ENCODE results near the gene MRPL22. TPM values are rescaled to one million over a fixed set of nuclear protein-coding genes. Genes with fewer than 3 reads are reported as not detected.
"Not testable (repeated sequence)": the region's sequence is repeated elsewhere in the genome, so short reads cannot be mapped to it uniquely, and the experiment has no call there.

The MRPL22 gene
- total RNA-seq, 3 donors from 2014 or later (not counting 1 experiment from before 2014, with no cell fraction given): 30.5 to 38.0 (median 30.9) TPM

DNA sequence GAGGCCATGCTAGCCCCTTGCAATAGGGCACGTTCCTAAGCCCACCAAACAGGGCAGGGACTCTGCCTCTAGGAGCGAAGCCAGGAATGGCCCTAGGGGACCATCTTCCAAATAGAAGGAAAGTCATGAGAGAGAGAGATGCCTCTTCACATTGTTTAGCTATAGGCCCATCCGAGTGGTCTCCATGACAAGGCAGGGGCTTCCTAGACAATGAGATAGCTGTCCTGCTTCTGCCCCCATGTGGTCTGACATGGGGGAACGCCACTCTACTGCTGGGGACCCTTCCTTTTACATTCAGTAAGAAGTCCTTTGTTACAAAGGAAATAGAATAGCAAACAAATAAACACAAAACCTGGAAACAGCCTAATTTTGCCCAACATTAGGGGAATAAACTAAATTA, 54.8 kb downstream of the MRPL22 start:
- intact Hi-C loops (cut with micrococcal nuclease): no loop called here
- no peaks in the 10 kb centered on the region for H3K36me3 ChIP-seq (ENCODE audit: control insufficient read depth, insufficient read depth, low read length)
- no peak overlapping the region for H3K4me3 Mint-ChIP-seq
- H3K27me3 Mint-ChIP-seq (ENCODE audit: low read depth in 2 of 2): peaks cover 5 to 26% of the 10 kb centered on the region in 2 donors
- TF ChIP-seq, protein P1, sequence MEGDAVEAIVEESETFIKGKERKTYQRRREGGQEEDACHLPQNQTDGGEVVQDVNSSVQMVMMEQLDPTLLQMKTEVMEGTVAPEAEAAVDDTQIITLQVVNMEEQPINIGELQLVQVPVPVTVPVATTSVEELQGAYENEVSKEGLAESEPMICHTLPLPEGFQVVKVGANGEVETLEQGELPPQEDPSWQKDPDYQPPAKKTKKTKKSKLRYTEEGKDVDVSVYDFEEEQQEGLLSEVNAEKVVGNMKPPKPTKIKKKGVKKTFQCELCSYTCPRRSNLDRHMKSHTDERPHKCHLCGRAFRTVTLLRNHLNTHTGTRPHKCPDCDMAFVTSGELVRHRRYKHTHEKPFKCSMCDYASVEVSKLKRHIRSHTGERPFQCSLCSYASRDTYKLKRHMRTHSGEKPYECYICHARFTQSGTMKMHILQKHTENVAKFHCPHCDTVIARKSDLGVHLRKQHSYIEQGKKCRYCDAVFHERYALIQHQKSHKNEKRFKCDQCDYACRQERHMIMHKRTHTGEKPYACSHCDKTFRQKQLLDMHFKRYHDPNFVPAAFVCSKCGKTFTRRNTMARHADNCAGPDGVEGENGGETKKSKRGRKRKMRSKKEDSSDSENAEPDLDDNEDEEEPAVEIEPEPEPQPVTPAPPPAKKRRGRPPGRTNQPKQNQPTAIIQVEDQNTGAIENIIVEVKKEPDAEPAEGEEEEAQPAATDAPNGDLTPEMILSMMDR (IDR thresholded peaks at IDR 0.05): no peak
- no peaks in the 10 kb centered on the region for H3K27me3 ChIP-seq (ENCODE audit: control insufficient read depth, insufficient read depth, low read length)
- 82% methylated on average over 4 of the region's 4 CpGs for WGBS (ENCODE audit: insufficient coverage)
- no peak for DNase-seq
- no peaks in the 10 kb centered on the region for H3K36me3 Mint-ChIP-seq
- H3K4me3 ChIP-seq (ENCODE audit: low read length): no peak overlapping the region
- H3K27ac Mint-ChIP-seq: no peak overlapping the region
- no peaks in the 10 kb centered on the region for H3K4me1 ChIP-seq (ENCODE audit: control insufficient read depth, insufficient read depth, low read length)
- no peak overlapping the region for H3K27ac ChIP-seq (ENCODE audit: low read length)
- no peak for ATAC-seq
- H3K4me1 Mint-ChIP-seq: no peaks in the 10 kb centered on the region
- H3K9me3 ChIP-seq (ENCODE audit: control insufficient read depth, insufficient read depth, low read length): no peaks in the 10 kb centered on the region
- no peaks in the 10 kb centered on the region for H3K9me3 Mint-ChIP-seq

DNA sequence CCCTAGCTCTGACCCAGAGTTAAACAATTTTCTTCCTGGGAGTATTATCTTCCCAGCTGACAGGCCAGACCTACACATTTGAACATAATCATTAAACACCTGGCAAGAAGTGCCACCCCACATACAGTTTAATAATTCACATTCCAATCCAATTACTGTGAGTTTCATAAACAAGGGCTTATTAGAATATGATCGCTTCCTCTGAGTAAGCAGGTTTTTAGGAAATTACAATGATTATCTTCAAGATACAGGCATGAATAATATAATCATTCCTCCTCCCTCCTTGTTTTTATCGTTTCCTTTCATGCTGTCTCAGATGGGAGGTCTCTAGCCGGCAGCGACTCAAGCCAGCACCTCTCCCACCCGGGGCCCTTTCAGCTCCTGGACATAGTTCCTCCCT, 56.9 kb downstream of the MRPL22 start:
- TF ChIP-seq, protein P1 (IDR thresholded peaks at IDR 0.05): no peak
- Mint-ChIP-seq H3K4me3 (no peak overlapping the region), H3K27me3 (ENCODE audit: low read depth in 2 of 2) (peaks cover 8 to 26% of the 10 kb centered on the region in 2 donors), H3K4me1 (no peaks in the 10 kb centered on the region), H3K9me3 (no peaks in the 10 kb centered on the region), H3K36me3 (no peaks in the 10 kb centered on the region), H3K27ac (no peak overlapping the region)
- Histone ChIP-seq H3K36me3 (ENCODE audit: control insufficient read depth, insufficient read depth, low read length) (no peaks in the 10 kb centered on the region), H3K27ac (ENCODE audit: low read length) (no peak overlapping the region), H3K4me1 (ENCODE audit: control insufficient read depth, insufficient read depth, low read length) (no peaks in the 10 kb centered on the region), H3K4me3 (ENCODE audit: low read length) (no peak overlapping the region), H3K27me3 (ENCODE audit: control insufficient read depth, insufficient read depth, low read length) (no peaks in the 10 kb centered on the region), H3K9me3 (ENCODE audit: control insufficient read depth, insufficient read depth, low read length) (no peaks in the 10 kb centered on the region)
- no peak for DNase-seq
- 23% methylated on average over 4 of the region's 5 CpGs for WGBS (ENCODE audit: insufficient coverage)
- intact Hi-C loops (cut with micrococcal nuclease): no loop called here
- no peak for ATAC-seq

DNA sequence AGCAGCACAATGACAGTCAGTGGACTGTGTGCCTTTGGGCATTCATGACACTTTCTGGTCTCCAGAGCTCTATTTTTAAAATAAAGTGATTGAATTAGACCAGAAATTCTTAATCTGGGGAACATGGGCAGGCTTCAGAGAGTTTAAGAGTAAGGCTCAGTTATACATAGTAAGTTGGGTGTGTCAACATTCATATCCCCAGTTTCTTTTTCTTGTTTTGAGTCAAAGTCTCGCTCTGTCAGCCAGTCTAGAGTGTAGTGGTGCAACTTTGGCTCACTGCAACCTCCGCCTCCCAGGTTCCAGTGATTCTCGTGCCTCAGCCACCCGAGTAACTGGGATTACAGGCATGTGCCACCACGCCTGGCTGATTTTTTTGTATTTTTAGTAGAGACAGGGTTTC, 59.0 kb downstream of the MRPL22 start:
- H3K4me1 Mint-ChIP-seq: no peaks in the 10 kb centered on the region
- Histone ChIP-seq H3K9me3 (ENCODE audit: control insufficient read depth, insufficient read depth, low read length) (no peaks in the 10 kb centered on the region), H3K27ac (ENCODE audit: low read length) (no peak overlapping the region), H3K36me3 (ENCODE audit: control insufficient read depth, insufficient read depth, low read length) (no peaks in the 10 kb centered on the region), H3K4me1 (ENCODE audit: control insufficient read depth, insufficient read depth, low read length) (no peaks in the 10 kb centered on the region), H3K27me3 (ENCODE audit: control insufficient read depth, insufficient read depth, low read length) (no peaks in the 10 kb centered on the region), H3K4me3 (ENCODE audit: low read length) (no peak overlapping the region)
- H3K4me3 Mint-ChIP-seq: no peak overlapping the region
- TF ChIP-seq, protein P1 (IDR thresholded peaks at IDR 0.05): no peak
- ATAC-seq (no peak), DNase-seq (no peak)
- no peaks in the 10 kb centered on the region for H3K9me3 Mint-ChIP-seq
- 68% methylated on average over 5 of the region's 5 CpGs for WGBS (ENCODE audit: insufficient coverage)
- peaks cover 6 to 20% of the 10 kb centered on the region in 2 donors for H3K27me3 Mint-ChIP-seq (ENCODE audit: low read depth in 2 of 2)
- intact Hi-C loops (cut with micrococcal nuclease): no loop called here
- no peaks in the 10 kb centered on the region for H3K36me3 Mint-ChIP-seq
- no peak overlapping the region for H3K27ac Mint-ChIP-seq

DNA sequence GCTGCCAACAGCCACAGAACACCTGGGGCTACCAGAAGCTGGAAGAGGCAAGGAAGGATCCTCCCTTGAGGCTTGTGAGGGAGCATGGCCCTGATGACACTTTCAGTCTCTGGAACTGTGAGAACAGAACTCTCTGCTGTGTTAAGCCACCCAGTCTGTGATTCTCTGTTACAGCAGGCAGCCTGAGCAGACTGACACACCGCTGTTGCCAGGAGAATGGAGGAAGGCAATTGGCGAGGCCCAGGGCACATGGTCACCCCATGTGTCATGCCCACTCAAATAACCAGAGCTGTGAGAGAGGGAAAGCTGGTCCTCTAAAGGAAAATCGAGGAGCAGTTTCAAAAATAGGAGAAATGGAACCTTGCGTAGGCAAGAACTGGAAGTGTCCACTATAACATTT, 60.6 kb downstream of the MRPL22 start:
- H3K4me3 Mint-ChIP-seq: no peak overlapping the region
- 83% methylated on average over 4 of the region's 4 CpGs for WGBS (ENCODE audit: insufficient coverage)
- H3K27ac ChIP-seq (ENCODE audit: low read length): no peak overlapping the region
- TF ChIP-seq, protein P1 (IDR thresholded peaks at IDR 0.05): no peak
- H3K9me3 ChIP-seq (ENCODE audit: control insufficient read depth, insufficient read depth, low read length): no peaks in the 10 kb centered on the region
- DNase-seq: no peak
- no peaks in the 10 kb centered on the region for H3K36me3 ChIP-seq (ENCODE audit: control insufficient read depth, insufficient read depth, low read length)
- no peaks in the 10 kb centered on the region for H3K27me3 ChIP-seq (ENCODE audit: control insufficient read depth, insufficient read depth, low read length)
- H3K4me3 ChIP-seq (ENCODE audit: low read length): no peak overlapping the region
- no peaks in the 10 kb centered on the region for H3K36me3 Mint-ChIP-seq
- ATAC-seq: no peak
- peaks cover 9 to 13% of the 10 kb centered on the region in 2 donors for H3K27me3 Mint-ChIP-seq (ENCODE audit: low read depth in 2 of 2)
- no peak overlapping the region for H3K27ac Mint-ChIP-seq
- no peaks in the 10 kb centered on the region for H3K9me3 Mint-ChIP-seq
- no peaks in the 10 kb centered on the region for H3K4me1 Mint-ChIP-seq
- intact Hi-C loops (cut with micrococcal nuclease): no loop called here
- H3K4me1 ChIP-seq (ENCODE audit: control insufficient read depth, insufficient read depth, low read length): no peaks in the 10 kb centered on the region

DNA sequence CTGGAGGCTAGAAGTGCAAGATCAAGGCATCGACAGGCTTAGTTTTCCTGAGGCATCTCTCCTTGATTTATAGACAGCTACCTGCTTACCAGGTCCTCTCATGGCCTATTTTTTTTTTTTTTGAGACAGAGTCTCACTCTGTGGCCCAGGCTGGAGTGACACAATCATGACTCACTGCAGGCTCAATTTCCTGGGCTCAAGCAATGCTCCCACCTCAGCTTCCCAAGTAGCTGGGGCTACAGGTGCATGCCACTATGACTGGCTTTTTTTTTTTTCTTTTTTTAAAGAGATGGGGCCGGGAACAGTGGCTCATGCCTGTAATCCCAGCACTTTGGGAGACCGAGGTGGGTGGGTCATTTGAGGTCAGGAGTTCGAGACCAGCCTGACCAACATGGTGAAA, 61.8 kb downstream of the MRPL22 start:
- H3K4me1 Mint-ChIP-seq; intact Hi-C loops (cut with micrococcal nuclease): not testable (repeated sequence)

More for the DNA sequence above, 61.8 kb downstream of the MRPL22 start:
- H3K9me3 Mint-ChIP-seq; ATAC-seq; H3K4me1 ChIP-seq (ENCODE audit: control insufficient read depth, insufficient read depth, low read length); H3K36me3 Mint-ChIP-seq; H3K9me3 ChIP-seq (ENCODE audit: control insufficient read depth, insufficient read depth, low read length); H3K4me3 ChIP-seq (ENCODE audit: low read length); DNase-seq; H3K27ac Mint-ChIP-seq; H3K27ac ChIP-seq (ENCODE audit: low read length); H3K4me3 Mint-ChIP-seq; H3K36me3 ChIP-seq (ENCODE audit: control insufficient read depth, insufficient read depth, low read length); H3K27me3 ChIP-seq (ENCODE audit: control insufficient read depth, insufficient read depth, low read length): not testable (repeated sequence)
- 86% methylated on average over 1 of the region's 4 CpGs for WGBS (ENCODE audit: insufficient coverage)
- peaks cover 12 to 20% of the 10 kb centered on the region in 2 donors for H3K27me3 Mint-ChIP-seq (ENCODE audit: low read depth in 2 of 2)

Measured in natural killer cell (primary cell).